Measurements from ENCODE around the gene TOR1A.

TOR1A gene

GRCh38 chr9:129816501-129817435 is 7.2 kb downstream of the TOR1A start:
- Histone ChIP-seq H3K4me1 (ENCODE audit: control insufficient read depth, insufficient read depth, low read length) (no peaks in the 10 kb centered on the region), H3K4me3 (ENCODE audit: low read length) (no peak overlapping the region), H3K9me3 (ENCODE audit: control insufficient read depth, insufficient read depth, low read length) (no peaks in the 10 kb centered on the region), H3K36me3 (ENCODE audit: control insufficient read depth, insufficient read depth, low read length) (peaks cover 28% of the 10 kb centered on the region), H3K27ac (ENCODE audit: low read length) (no peak overlapping the region), H3K27me3 (ENCODE audit: control insufficient read depth, insufficient read depth, low read length) (no peaks in the 10 kb centered on the region)
- WGBS (ENCODE audit: insufficient coverage, insufficient read length): no CpG with 5 or more reads among the region's 14 CpGs
- no peak for DNase-seq (ENCODE audit: low read depth, low spot score)

DNA sequence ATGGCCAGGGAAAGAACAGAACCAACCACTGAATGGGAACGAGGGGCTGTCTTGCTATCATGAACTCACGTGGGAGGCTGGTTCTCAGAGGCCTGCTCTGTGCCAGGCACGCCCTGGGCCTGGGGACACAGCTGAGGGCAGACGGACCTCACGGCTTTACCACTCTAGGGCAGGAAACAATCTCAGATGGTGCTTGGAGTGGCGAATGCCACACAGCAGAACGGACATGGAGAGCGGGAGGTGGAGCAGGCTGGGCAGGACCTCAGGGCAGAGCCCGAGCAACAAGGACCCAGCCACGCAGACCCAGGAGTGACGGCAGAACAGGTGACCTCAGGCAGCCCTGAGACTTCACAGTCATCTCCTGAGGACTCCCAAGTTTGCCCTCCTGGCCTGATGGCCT is 8.7 kb downstream of the TOR1A start:
- H3K4me1 ChIP-seq (ENCODE audit: control insufficient read depth, insufficient read depth, low read length): no peaks in the 10 kb centered on the region
- H3K9me3 ChIP-seq (ENCODE audit: control insufficient read depth, insufficient read depth, low read length): no peaks in the 10 kb centered on the region
- no peak for DNase-seq (ENCODE audit: low read depth, low spot score)
- WGBS (ENCODE audit: insufficient coverage, insufficient read length): no CpG with 5 or more reads among the region's 11 CpGs
- no peak overlapping the region for H3K4me3 ChIP-seq (ENCODE audit: low read length)
- peaks cover 23% of the 10 kb centered on the region; the same call in 1 of the 2 replicates for H3K36me3 ChIP-seq (ENCODE audit: control insufficient read depth, insufficient read depth, low read length)
- no peaks in the 10 kb centered on the region for H3K27me3 ChIP-seq (ENCODE audit: control insufficient read depth, insufficient read depth, low read length)
- no peak overlapping the region for H3K27ac ChIP-seq (ENCODE audit: low read length)

DNA sequence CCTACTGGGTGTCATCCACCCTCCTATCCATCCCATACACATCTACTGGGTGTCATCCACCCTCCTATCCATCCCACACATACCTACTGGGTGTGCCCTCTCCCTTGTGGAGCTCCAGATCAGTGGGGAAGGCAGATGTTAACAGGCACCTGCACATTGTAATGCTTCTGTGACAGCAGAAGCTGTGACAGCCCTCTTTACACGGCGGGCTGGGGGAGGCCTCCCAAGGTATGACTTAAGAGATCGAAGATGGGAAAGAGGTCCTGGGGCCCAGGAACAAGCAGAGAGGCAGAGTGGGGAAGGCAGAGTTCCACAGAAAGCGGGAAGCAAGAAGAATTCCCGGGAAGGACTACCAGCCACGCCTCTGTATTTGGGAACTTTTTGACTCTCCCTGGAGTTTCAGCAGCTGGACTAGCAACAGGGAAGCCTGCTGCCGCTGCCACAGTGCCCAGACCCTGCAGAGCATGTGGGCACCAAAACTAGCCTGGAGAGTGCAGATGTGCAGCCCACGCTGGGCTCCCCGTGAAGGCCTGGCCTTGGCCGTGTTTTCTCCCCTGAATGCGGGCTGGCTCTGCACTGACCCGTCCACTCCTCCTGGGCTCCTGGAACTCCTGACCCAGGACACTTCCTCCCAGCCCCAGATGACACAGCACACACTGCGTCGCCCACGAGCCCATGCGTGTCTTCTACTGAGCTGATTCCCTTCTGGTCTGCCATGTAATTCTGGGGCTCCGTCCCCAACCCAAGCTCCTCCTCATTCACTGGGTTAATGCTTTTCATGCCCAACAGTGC is 9.3 kb downstream of the TOR1A start:
- H3K27me3 ChIP-seq (ENCODE audit: control insufficient read depth, insufficient read depth, low read length): no peaks in the 10 kb centered on the region
- H3K9me3 ChIP-seq (ENCODE audit: control insufficient read depth, insufficient read depth, low read length): no peaks in the 10 kb centered on the region
- H3K27ac ChIP-seq (ENCODE audit: low read length): no peak overlapping the region
- peaks cover 23% of the 10 kb centered on the region; the same call in 1 of the 2 replicates for H3K36me3 ChIP-seq (ENCODE audit: control insufficient read depth, insufficient read depth, low read length)
- H3K4me1 ChIP-seq (ENCODE audit: control insufficient read depth, insufficient read depth, low read length): no peaks in the 10 kb centered on the region
- no peak for DNase-seq (ENCODE audit: low read depth, low spot score)
- WGBS (ENCODE audit: insufficient coverage, insufficient read length): no CpG with 5 or more reads among the region's 17 CpGs
- no peak overlapping the region for H3K4me3 ChIP-seq (ENCODE audit: low read length)

GRCh38 chr9:129813661-129814060 is 10.3 kb downstream of the TOR1A start:
- H3K27me3 ChIP-seq (ENCODE audit: control insufficient read depth, insufficient read depth, low read length): no peaks in the 10 kb centered on the region
- WGBS (ENCODE audit: insufficient coverage, insufficient read length): no CpG with 5 or more reads among the region's 9 CpGs
- H3K36me3 ChIP-seq (ENCODE audit: control insufficient read depth, insufficient read depth, low read length): peaks cover 19% of the 10 kb centered on the region; the same call in 1 of the 2 replicates
- no peak overlapping the region for H3K27ac ChIP-seq (ENCODE audit: low read length)
- H3K4me3 ChIP-seq (ENCODE audit: low read length): no peak overlapping the region
- no peaks in the 10 kb centered on the region for H3K4me1 ChIP-seq (ENCODE audit: control insufficient read depth, insufficient read depth, low read length)
- H3K9me3 ChIP-seq (ENCODE audit: control insufficient read depth, insufficient read depth, low read length): no peaks in the 10 kb centered on the region
- no peak for DNase-seq (ENCODE audit: low read depth, low spot score)

- Histone ChIP-seq H3K9me3 (ENCODE audit: control insufficient read depth, insufficient read depth, low read length) (no peaks in the 10 kb centered on the region), H3K4me1 (ENCODE audit: control insufficient read depth, insufficient read depth, low read length) (no peaks in the 10 kb centered on the region), H3K4me3 (ENCODE audit: low read length) (no peak overlapping the region), H3K36me3 (ENCODE audit: control insufficient read depth, insufficient read depth, low read length) (peaks cover 14% of the 10 kb centered on the region; the same call in 1 of the 2 replicates), H3K27ac (ENCODE audit: low read length) (no peak overlapping the region), H3K27me3 (ENCODE audit: control insufficient read depth, insufficient read depth, low read length) (no peaks in the 10 kb centered on the region)
- DNase-seq (ENCODE audit: low read depth, low spot score): no peak
- WGBS (ENCODE audit: insufficient coverage, insufficient read length): no CpG with 5 or more reads among the region's 9 CpGs
Measured at GRCh38 chr9:129812385-129812784, 11.6 kb downstream of the TOR1A start.

DNA sequence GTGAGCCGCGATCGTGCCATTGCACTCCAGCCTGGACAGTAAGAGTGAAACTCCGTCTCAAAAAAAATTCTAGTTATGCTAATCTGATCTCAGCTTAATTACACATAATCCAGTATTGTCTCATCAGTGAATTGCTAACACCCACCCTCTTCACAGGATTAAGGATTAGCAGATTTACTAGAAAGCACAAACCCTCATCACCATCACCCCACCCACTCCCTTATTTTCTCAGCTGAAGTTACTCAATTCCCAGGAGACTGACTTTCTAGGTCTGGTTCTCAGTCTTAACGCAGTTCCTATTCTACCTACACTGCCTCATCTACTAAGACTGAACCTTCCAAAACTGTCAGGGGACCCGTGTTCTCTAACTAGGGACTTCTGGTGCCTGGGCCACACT is 12.0 kb downstream of the TOR1A start:
- Histone ChIP-seq H3K9me3 (ENCODE audit: control insufficient read depth, insufficient read depth, low read length) (no peaks in the 10 kb centered on the region), H3K27me3 (ENCODE audit: control insufficient read depth, insufficient read depth, low read length) (no peaks in the 10 kb centered on the region), H3K36me3 (ENCODE audit: control insufficient read depth, insufficient read depth, low read length) (peaks cover 13% of the 10 kb centered on the region; the same call in 1 of the 2 replicates), H3K4me3 (ENCODE audit: low read length) (no peak overlapping the region), H3K4me1 (ENCODE audit: control insufficient read depth, insufficient read depth, low read length) (no peaks in the 10 kb centered on the region), H3K27ac (ENCODE audit: low read length) (no peak overlapping the region)
- no CpG with 5 or more reads among the region's 6 CpGs for WGBS (ENCODE audit: insufficient coverage, insufficient read length)
- DNase-seq (ENCODE audit: low read depth, low spot score): no peak

DNA sequence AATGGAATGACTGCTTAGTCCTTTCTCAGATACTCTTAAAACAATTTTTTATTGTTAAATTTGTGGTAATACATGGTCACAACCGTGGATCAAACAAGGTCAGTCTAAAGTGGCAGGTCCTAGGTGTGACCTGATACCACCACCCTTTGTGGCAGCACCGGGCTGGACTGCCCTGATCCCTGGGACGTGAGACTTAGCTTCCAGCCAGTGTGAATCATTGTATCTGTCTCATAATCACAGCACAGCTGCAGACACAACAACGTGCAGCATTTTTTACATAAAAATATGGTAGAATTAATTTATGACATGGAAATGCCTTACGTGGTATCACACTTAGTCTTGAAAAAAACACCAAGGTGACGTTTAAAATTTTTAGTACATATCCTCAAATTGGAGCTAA is 13.1 kb downstream of the TOR1A start:
- DNase-seq (ENCODE audit: low read depth, low spot score): no peak
- Histone ChIP-seq H3K4me3 (ENCODE audit: low read length) (no peak overlapping the region), H3K27ac (ENCODE audit: low read length) (no peak overlapping the region), H3K4me1 (ENCODE audit: control insufficient read depth, insufficient read depth, low read length) (no peaks in the 10 kb centered on the region), H3K36me3 (ENCODE audit: control insufficient read depth, insufficient read depth, low read length) (peaks cover 7% of the 10 kb centered on the region; the same call in 1 of the 2 replicates), H3K27me3 (ENCODE audit: control insufficient read depth, insufficient read depth, low read length) (no peaks in the 10 kb centered on the region), H3K9me3 (ENCODE audit: control insufficient read depth, insufficient read depth, low read length) (no peaks in the 10 kb centered on the region)
- no CpG with 5 or more reads among the region's 6 CpGs for WGBS (ENCODE audit: insufficient coverage, insufficient read length)

DNA sequence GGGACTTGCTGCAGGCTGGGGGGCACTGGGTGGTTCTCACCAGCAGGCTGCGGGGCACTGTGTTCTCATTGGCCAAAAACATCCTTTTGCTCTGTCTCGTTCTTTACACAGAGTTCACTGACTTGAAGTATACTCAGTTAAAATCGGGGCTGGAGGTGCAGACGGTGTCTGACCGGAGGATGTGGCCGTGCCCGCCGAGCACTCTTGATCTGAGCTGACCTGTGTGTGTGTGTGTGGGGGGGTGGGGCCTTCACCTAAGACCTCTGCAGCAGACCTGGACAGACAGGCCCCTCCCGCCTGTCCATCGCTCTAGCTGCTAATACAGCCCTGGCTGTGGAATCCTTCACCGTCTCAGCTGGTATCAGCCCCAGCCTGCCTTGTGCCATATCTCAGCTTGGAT is 13.8 kb downstream of the TOR1A start:
- Histone ChIP-seq H3K4me3 (ENCODE audit: low read length) (no peak overlapping the region), H3K27ac (ENCODE audit: low read length) (no peak overlapping the region), H3K36me3 (ENCODE audit: control insufficient read depth, insufficient read depth, low read length) (peaks cover 3% of the 10 kb centered on the region; the same call in 1 of the 2 replicates), H3K4me1 (ENCODE audit: control insufficient read depth, insufficient read depth, low read length) (no peaks in the 10 kb centered on the region; the same call in 1 of the 2 replicates), H3K9me3 (ENCODE audit: control insufficient read depth, insufficient read depth, low read length) (no peaks in the 10 kb centered on the region), H3K27me3 (ENCODE audit: control insufficient read depth, insufficient read depth, low read length) (no peaks in the 10 kb centered on the region)
- DNase-seq (ENCODE audit: low read depth, low spot score): no peak
- no CpG with 5 or more reads among the region's 11 CpGs for WGBS (ENCODE audit: insufficient coverage, insufficient read length)

DNA sequence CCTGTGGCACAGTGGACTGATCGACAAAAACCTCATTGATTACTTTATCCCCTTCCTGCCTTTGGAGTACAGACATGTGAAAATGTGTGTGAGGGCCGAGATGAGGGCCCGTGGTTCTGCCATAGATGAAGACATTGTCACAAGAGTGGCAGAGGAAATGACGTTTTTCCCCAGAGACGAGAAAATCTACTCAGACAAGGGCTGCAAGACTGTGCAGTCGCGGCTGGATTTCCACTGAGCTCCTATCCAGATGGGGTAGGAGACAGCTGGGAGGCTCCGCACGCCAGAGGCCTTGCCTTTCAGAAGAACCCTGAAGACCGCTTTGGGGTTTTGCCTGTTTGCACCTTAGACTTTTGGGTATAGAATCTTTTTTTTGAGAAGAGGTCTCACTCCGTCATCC is 14.6 kb downstream of the TOR1A start:
- no peak for DNase-seq (ENCODE audit: low read depth, low spot score)
- Histone ChIP-seq H3K36me3 (ENCODE audit: control insufficient read depth, insufficient read depth, low read length) (peaks cover 3% of the 10 kb centered on the region; the same call in 1 of the 2 replicates), H3K4me1 (ENCODE audit: control insufficient read depth, insufficient read depth, low read length) (no peaks in the 10 kb centered on the region; the same call in 1 of the 2 replicates), H3K27me3 (ENCODE audit: control insufficient read depth, insufficient read depth, low read length) (no peaks in the 10 kb centered on the region), H3K4me3 (ENCODE audit: low read length) (no peak overlapping the region), H3K27ac (ENCODE audit: low read length) (no peak overlapping the region), H3K9me3 (ENCODE audit: control insufficient read depth, insufficient read depth, low read length) (no peaks in the 10 kb centered on the region)
- WGBS (ENCODE audit: insufficient coverage, insufficient read length): no CpG with 5 or more reads among the region's 11 CpGs

GRCh38 chr9:129806061-129806460 is 17.9 kb downstream of the TOR1A start:
- Histone ChIP-seq H3K4me3 (ENCODE audit: low read length) (no peak overlapping the region), H3K9me3 (ENCODE audit: control insufficient read depth, insufficient read depth, low read length) (no peaks in the 10 kb centered on the region), H3K27me3 (ENCODE audit: control insufficient read depth, insufficient read depth, low read length) (no peaks in the 10 kb centered on the region), H3K27ac (ENCODE audit: low read length) (no peak overlapping the region), H3K36me3 (ENCODE audit: control insufficient read depth, insufficient read depth, low read length) (no peaks in the 10 kb centered on the region), H3K4me1 (ENCODE audit: control insufficient read depth, insufficient read depth, low read length) (peaks cover 3% of the 10 kb centered on the region)
- WGBS (ENCODE audit: insufficient coverage, insufficient read length): no CpG with 5 or more reads among the region's 4 CpGs
- DNase-seq (ENCODE audit: low read depth, low spot score): no peak
